Activated CD4-positive, alpha-beta T cell treated with anti-CD3 and anti-CD28 coated beads for 48 hours (primary cell): Measurements from ENCODE around the gene MRTO4.
"Not testable (repeated sequence)": the region's sequence is repeated elsewhere in the genome, so short reads cannot be mapped to it uniquely, and the experiment has no call there.

Experiments used
- DNase-seq: peaks from one replicate; pipeline ENCODE4 v3.0.0-alpha.2; 2020

Gene MRTO4

DNA sequence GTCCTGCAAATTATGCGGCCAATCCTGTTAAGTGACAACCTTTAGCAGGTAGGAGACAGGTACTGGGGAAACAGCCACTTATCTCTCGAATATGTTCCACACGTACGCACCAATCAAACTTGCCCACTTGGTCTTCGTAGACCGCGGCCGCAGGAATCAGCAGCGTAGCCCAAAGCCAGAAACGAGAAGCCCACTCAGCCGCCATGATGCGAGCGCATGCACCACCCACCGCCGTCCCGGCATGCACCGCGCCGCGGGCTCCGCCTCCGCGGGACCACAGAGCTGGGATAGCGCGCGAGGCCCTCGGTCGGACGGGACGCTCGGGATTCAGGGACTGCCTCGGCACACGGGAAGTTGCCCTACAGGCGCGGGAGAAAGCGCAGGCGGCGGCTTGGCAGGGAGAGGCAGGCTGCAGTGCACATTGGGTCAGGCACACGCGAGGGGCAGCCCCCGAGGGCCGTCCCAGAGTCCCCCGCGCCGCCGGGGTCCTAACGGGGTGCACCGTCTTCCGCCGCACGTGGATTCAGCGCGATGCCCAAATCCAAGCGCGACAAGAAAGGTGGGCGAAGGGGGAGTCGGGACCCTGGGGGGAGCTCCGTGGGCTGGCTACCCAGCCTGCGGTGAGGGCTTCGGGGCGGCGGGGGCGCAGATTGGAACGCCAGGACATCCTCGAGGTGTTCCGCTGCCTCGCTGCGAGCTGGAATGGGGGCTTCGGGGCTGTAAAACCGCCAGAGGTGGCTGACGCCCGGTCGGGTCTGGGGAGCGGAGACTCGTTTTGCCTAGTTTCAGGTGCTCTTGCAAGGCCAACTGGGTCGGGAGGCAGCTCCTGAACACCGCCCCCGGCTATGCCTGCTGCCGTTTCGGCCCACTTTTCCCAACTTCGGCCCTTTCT is at the start of gene MRTO4, which contains the start of gene EMC1:
MRTO4 (plus strand) TSS at position 501 of the 892 bp plus-strand sequence; CDS start at position 532, 31 bp downstream.
EMC1 (minus strand) TSS at position 220 of the 892 bp plus-strand sequence; CDS start at position 205, 15 bp downstream.
- DNase-seq, result peak; percentile 95

DNA sequence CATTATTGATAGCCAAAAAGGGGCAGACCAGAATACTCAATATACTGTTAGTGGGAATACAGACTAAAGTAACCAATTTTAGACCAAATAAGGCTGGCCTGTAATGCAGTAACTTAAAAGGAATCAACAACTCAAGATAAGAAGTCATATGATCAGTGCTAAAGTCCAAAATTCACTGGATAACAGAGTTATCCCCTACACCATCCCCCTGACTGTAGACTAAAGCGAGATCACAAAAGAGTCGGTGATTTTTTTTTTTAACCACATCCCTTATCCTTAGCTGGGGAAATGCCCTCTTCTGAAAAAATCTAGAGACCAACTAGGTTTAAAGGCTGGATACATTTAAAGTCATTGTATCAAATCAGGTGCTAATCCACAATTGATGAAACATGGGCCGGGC is 49.2 kb upstream of the MRTO4 start:
- DNase-seq, result no peak

DNA sequence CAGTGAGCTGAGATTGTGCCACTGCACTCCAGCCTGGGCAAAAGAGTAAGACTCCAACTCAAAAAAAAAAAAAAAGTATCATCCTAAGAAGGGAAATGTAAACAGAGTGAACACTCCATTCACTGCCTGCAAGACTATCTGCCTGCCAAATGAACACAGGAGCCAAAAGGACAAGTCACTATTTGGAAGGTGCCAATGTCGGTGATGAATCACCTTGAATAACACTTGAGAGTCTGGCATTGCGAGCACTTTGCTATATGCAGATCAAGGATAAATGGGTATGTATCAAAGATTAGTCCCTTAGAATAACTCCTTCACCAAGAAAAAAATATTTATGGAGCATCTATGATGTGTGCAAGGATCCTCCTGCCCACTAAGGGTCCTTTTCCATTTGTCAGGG is 48.2 kb upstream of the MRTO4 start:
- no peak for DNase-seq

DNA sequence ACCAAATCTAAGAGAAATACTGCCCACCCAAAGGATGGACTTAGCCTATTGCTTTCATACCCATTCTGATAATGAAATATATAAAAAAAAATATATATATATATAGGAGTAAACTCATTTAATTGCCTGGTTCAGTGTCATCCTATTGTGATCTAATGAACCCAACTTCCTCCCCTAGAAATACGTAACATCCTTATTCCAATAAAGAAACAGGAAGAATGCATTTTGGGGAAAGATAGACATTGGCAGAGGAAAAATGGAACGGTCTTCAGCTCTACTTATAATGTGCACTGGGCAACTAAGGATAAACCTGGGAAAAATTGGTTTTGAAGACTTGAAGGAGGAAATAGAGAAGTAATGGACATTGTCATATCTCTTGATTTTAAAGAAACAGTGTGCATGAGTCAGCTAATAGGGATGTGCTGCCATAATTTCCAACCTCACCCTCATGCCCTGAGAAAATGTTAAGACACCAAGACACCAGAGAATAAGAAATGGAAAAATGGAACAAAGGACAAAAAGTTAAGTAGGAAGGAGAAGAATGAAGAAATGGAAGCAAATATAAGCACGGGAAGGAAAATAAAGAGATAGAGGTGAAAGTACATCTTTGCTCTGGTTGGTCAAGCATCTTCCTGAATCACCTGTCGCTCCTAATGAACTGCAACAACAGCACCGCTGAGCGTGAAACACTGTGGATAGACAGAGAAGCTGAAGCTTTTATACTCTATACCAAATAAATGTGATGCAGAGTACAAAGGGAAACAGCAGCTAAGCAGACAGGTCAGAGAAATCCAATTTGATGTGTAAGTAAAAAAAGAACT is 46.9 kb upstream of the MRTO4 start:
- no peak for DNase-seq

DNA sequence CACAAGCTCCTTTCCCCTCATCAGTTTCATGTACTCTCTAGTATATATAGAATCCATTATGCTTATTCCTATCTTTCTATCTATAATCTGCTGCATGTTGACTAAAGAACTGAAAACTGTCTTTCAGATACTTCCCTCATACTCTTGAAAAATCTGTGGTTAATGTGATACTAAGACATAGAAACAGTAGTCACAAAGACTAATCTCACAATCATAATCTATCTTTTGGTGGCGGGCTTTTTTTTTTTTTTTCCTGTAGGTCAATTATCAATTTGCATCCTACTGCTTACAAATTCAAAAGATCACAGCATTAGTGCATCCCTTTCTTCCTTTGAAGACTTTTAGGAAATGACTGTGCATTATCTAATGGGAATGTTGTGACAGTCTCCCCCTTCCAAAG is 46.2 kb upstream of the MRTO4 start:
- DNase-seq, result no peak

DNA sequence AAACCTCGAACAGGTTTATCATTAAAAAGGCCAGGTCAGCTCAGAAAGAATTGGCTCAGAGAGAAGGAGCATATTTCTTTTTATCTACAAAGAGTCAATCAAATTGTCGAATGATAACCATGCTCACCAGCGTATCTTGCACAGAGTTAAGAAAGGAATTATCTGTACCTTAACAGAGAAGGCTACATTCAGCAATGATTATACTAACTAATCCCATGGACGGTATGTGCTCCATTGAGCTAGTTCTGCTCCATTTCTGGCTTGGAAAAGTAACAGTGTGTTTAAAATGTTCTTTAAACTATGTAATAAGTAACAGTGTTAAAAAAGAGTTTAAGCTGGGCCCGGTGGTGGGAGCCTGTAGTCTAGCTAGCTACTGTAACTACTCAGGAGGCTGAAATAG is 45.8 kb upstream of the MRTO4 start:
- DNase-seq, result no peak

DNA sequence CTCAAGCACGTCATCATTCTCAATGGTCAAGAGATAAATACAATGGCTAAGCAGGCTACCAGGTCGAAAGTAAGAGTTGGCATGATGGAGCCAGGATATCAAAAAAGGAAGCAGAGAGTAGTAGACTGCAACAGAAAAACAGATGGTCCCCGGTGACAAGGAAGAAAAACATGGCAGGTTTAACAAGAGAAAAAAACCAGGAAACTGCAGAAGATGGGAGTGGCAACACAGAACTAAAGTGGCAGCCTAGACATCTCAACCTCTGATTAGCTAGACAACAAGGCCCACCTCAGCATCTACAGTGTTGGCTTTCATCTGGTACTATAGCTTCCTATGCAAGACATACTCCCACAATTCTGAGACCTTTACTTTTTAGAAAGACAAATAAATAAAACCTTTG is 44.7 kb upstream of the MRTO4 start:
- DNase-seq, result no peak

DNA sequence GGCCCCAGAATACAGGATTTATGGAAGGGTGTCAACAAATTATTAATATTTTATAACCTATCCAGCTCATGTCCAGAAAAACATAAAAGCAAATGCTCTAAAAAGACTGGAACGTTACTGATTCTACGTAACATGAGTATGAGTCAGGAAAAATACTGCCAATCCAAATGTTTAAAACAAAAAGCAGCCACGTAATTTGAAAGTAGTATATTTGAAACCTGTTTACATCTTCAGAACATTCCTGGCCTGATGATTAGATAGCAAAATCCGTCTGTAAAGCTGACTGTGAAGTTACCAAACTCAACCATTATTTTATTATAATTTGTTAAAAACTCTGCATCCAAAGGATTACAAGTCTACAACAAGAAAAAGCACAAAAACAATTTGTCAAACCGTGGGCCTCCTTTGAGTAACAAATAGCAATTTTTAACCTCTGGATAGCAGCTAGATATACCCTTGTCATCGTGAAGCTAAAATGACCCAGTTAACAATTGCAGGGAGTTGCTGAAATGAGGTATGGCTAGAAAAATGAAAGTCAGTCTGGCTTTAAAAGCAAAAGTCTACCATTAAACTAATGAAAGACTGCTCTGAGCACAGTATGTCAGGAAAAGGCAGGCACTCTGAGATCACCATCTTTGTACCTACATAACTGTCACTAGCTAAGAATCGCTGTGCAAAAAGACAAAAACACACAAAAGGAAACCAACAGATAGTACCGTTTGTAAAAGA is 42.7 kb upstream of the MRTO4 start:
- DNase-seq, result no peak

DNA sequence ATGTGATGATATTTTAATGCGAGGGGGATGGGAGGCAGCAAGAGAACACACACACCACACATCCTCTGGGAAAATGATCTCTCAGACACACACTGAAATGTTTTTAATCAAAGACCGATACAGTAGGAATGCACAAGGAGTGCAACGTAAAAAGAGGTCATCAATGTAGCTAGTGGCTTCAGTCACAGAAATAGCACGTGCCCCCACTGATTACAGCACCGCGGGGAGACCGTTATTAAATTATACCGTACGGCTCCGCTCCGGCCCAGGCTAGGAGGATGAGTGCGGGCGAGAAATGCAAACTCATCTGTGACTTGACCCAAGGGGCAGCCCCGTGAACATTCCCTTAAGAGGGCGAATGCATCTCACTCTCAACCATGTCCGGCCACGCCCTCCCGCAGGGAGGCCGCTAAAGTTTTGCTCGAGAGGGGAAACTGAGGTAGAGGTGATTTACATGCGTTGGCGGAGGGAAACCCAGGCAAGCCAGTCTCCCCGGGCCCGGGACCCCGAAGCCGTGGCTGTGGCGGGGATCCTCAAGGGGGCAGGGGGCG is 42.1 kb upstream of the MRTO4 start:
- DNase-seq, result peak; percentile 80

DNA sequence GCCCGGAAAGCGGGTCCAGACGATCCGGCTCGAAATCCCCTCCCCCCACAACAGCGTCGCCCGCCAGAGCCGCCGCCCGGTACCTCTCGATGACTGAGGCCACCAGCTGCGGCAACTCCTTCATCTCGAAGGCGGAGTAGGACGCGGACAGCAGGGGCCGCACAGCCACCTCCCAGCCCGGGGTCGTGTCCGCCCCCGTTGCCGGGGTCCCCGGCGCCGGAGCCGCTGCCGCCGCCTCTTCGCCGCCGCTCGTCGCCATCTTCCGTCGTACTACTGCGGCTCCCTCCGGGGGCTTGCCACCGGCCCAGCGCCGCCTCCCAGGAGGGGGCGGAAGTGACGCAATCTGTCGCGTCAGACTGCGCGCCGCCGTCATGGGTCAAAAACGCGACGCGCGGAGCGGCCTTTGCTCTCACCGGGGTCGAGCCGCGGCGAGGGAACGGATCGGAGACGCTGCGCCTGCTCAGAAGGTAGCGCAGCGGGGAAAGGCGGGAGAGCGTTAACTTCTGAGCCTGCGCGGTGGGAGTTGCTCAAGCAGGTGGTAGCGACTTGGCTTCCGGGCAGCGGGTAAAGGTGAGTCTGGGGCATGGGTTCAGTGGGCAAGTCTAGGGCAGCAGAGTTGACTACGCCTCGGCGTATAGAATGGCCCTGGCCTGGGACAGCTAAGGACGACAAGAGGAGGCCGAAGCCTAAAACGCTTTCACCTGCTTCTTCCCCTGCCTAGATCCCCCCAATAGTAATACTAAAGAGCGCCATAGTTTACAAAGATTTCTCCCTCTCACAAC is 41.4 kb upstream of the MRTO4 start, which contains the start of gene UBR4:
UBR4 (minus strand) TSS at position 277 of the 782 bp plus-strand sequence; CDS start at position 259, 18 bp downstream.
- DNase-seq, result peak; percentile 98

DNA sequence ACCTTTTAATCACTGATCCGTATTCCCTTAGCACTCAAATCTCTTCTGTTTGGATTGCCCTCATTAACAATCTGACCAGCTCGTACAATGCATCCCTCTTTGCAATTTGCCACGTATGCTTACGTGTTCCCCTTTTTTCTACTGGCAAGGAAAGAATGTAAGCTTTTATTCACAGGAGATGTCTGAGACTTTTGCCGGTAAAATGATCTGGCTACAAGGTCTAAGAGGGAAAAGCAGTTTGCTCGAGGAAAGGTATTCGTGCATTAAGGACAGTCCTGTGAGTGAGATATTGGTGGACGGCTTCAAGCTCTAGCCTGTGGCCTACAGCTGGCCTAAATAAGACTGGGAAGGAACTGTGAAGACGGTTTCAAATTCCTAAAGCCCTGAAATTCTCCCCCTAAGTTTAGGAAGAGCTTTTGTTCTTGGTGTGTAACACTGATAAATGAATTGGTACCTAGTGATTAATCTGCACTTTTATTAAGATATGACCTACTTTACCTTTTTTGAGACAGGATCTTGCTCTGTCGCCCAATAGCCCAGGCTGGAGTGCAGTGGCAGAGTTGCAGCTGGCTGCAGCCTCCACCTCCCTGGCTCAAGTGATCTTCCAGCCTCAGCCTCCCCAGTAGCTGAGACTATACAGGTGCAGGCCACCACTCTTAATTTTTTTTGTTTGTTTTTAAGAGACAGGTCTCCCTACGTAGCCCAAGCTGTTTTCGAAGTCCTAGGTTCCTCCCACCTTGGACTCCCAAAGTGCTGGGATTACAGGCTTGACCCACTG is 40.6 kb upstream of the MRTO4 start:
- no peak for DNase-seq

DNA sequence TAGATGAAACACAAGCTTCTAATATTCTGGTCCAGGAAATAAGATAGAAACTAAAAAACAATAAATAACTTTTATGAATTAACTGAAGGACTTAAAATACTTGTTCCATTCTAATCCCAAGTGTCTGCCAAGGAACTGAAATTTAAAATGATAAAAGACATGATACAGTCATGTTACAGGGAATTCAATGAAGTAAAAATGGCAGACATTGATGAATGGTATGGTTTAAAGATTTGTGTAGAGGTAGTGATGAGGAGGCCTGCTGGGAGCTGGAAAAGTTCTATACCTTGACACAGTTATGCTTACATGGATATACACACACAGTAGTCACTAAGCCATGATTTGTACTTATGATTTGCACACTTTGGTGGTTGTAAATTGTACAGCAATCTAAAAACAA is 39.4 kb upstream of the MRTO4 start:
- no peak for DNase-seq

DNA sequence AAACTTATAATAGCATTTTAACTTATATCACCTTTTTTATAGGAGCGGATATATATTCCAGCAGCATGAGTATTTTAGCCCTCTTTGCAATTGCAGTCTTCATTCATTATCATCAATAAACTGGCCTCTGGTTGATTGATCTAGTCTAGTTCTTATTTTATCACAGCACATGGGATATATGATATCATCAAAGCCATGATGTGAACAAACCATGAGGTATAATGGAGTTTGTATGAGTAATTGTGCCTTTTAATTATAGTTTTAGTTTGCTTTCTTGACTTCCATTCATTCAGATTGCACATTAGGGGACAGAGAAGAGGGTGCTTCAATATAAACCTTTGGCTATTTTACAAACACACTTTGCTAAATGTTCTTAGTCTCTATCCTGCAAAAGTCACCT is 38.0 kb upstream of the MRTO4 start:
- DNase-seq, result no peak

DNA sequence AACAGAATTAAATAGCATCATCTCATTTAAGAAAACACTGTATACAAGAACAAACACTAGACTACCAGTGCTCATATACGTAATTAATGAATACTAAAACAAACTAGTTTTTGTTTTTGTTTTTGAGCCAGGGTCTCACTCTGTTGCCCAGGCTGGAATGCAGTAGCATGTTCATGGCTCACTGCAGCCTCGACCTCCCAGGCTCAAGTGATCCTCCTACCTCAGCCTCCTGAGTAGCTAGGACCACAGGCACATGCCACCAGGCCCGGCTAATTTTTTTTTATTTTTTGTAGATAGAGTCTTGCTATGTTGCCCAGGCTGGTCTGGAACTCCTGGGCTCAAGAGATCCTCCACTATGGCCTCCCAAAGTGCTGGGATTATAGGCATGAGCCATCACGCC is 35.0 kb upstream of the MRTO4 start:
- not testable (repeated sequence) for DNase-seq

DNA sequence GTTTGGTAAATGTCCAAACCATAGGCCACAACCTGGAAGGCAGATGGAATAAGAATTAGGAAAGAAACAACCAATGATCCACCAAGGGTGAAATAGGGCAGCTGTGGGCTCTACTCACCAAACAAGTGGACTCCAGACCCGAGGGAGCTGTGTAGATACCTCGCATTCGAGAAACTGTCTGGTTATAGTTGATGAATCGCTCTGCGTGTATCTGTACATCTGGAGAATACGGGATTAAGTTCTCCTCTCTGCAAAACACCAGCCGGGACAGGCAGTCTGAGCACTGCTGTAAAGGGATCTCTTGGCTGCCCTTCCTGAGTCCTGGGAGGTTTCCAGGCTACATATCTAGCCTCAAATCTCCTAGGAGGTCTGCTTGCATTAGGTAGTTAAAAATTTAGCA is 32.2 kb upstream of the MRTO4 start:
- no peak for DNase-seq

DNA sequence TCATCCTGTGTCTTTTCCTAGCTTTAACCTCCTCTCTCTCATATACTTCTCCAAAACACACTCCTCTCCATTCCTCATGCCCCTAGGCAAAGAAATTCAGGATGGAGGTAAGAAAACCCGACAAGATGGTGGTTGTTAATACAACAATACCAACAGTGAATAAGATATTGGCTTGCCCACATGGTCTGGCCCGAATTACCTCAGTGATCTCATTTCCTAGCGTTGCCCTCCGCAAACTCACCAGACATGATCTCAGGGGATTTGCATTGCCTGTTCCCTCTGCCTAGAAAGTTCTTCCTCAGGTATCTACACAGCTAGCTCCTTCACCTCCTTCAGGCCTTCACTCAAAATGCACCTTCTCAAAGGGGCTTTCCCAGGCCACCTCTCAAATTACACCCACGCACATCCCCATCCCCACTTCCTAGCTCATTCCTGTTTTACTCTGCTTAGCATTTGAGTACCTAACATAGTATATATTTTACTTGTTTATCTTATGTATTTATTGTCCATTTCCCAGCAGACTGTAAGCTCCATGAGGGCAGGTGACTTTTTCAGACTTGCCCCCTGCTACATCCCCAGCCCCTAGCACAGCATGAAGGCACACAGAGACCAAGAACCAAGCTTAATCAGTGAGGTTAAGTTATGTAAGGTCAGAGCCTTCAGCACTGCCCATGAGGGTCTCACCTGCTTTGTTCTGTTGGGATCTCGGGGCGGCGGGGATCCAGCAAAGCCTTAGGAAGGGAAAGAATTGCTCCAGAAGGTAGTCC is 31.3 kb upstream of the MRTO4 start:
- no peak for DNase-seq

DNA sequence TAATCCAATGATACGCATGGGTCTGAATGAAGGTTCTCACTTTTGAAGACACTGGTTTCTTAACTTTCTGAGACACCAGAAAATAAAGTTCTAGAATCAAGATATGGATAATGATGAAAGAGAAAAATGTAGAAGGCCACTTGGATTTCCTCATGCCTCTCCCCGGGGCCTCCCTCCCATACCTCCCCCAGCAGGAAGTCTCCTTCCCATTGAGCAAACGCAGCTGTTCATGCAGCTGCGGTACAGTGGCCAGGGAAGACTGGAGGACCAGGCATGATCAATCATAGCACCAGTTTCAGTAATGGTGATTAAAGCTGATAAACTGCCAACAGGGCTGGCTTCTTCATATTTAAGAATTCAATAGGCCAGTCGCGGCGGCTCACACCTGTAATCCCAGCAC is 30.6 kb upstream of the MRTO4 start:
- DNase-seq, result no peak

DNA sequence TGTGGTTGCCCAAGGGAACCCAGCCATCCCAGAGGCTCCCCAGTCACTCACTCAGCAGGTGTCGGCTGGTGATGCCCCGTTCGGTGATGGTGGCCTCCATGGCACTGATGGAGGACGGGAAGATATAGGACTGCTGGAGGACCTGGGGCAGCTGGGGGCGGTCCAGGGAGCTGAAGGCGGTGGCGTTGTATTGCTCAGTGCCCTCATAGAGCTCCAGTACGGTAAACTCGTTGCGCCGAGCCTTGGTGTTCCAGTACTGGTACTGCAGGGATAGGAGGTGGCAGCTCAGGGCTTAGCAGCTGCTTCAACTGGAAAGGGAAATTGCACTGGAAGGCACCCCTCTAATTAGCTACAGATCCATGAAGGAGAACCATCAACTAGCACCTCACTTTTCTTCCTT is 29.0 kb upstream of the MRTO4 start:
- DNase-seq, result no peak

DNA sequence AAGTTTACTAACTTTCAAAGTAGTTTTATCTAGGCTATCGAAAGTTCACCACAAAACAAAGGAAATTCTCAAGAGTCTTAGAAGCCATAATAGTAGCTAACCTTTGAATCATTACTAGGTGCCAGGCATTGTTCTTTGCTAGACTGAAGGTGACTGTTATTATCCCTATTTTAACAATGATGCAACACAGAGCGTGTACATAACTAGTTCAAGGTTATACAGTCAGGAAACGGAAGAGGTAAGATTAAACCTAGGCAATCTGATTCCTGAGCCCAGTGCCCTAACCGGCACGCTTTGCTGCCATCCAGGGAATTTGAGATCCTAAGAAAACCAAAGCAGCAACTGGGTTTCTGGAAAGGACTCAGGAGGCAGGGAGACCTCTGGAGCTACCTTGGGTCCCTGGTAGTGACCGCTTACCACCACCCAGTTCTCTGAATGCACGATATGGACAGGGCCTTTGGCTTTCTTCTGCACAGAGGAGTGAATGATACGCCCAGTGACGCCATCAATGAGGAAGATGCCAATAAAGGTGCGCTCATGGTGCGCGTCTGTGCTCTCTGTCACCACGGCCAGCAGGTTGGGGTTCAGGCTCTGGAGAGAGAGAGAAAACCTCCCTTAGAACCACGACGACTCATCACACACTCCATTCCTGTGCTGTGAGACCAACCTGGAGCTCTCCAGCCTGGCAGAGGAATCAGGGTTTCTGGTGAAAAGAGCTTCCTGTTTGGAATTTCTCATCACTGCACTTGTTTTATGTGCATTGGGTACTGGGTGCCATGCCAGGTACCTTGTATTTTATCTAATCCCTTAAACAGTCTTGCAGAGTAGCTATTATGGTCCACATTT is 28.4 kb upstream of the MRTO4 start:
- DNase-seq, result no peak
